ENCODE data around the gene SPC25. TPM values are rescaled to one million over a fixed set of nuclear protein-coding genes. Genes with fewer than 3 reads are reported as not detected.

The SPC25 gene
- 10 to 100 TPM in 1 of 2 donors, 1 to 10 TPM in 1; 6.9 to 11.7 TPM for total RNA-seq

GRCh38 chr2:168890006-168890782 is at the start of gene SPC25:
Gene SPC25, minus strand, starts transcription at chr2:168890430. Its CDS starts 911 bp downstream, at chr2:168889519.

GRCh38 chr2:168901003-168901402 is 10.8 kb upstream of the SPC25 start, which contains the start of gene G6PC2:
Gene G6PC2, plus strand, starts transcription at chr2:168901291. Its CDS starts 41 bp downstream, at chr2:168901332.

Other genes with a start within 250 kb of the SPC25 start
- not detected for gene NOSTRIN, start 87.8 kb downstream of the SPC25 start, total RNA-seq
- not detected for gene G6PC2, start 10.9 kb upstream of the SPC25 start, total RNA-seq
- not detected for gene ABCB11, start 140.9 kb upstream of the SPC25 start, total RNA-seq
- gene DHRS9, start 179.1 kb upstream of the SPC25 start, total RNA-seq, result not detected

Data from melanocyte of skin (primary cell).